GM20000 (cell line): ENCODE data around the gene PPP2R5C.
A peak's percentile ranks its signal among the peaks of the same experiment; 100 is the strongest.

Experiments used
- DNase-seq: peaks from one replicate; pipeline ENCODE4 v3.0.0; 2012; ENCODE audit warnings: low spot score
- CTCF ChIP-seq: IDR thresholded peaks from 2 replicates; pipeline ENCODE4 v1.5.1; 2012; ENCODE audit warnings: mild to moderate bottlenecking, control low read depth; ENCODE audit errors: extremely low read depth, missing control alignments

Gene PPP2R5C

GRCh38 chr14:101809671-101810514, 48.4 kb downstream of the PPP2R5C start:
- TF ChIP-seq CTCF: no peak
- peak; percentile 83 for DNase-seq

- no peak for DNase-seq
- no peak for TF ChIP-seq CTCF
These were observed 49.5 kb downstream of the PPP2R5C start for GRCh38 chr14:101810897-101811621.

GRCh38 chr14:101812071-101812470, 50.6 kb downstream of the PPP2R5C start:
- no peak for DNase-seq
- no peak for TF ChIP-seq CTCF

GRCh38 chr14:101813171-101813759, 51.8 kb downstream of the PPP2R5C start:
- no peak for DNase-seq
- no peak for TF ChIP-seq CTCF

GRCh38 chr14:101813833-101814232, 52.3 kb downstream of the PPP2R5C start:
- no peak for TF ChIP-seq CTCF
- DNase-seq: no peak

- TF ChIP-seq CTCF: no peak
- no peak for DNase-seq
These were observed 53.4 kb downstream of the PPP2R5C start for GRCh38 chr14:101814934-101815333.

- TF ChIP-seq CTCF: no peak
- no peak for DNase-seq
These were observed 54.5 kb downstream of the PPP2R5C start for GRCh38 chr14:101815994-101816393.
